NCI-H526 (cell line): ENCODE results near the gene HBE1.
"Not testable (repeated sequence)": the region's sequence is repeated elsewhere in the genome, so short reads cannot be mapped to it uniquely, and the experiment has no call there.

ENCODE experiments used
- DNase-seq, 2 experiments: peaks; one replicate each; lab custom pipeline; 2025; lab: John Stamatoyannopoulos, UW

The HBE1 gene

DNA sequence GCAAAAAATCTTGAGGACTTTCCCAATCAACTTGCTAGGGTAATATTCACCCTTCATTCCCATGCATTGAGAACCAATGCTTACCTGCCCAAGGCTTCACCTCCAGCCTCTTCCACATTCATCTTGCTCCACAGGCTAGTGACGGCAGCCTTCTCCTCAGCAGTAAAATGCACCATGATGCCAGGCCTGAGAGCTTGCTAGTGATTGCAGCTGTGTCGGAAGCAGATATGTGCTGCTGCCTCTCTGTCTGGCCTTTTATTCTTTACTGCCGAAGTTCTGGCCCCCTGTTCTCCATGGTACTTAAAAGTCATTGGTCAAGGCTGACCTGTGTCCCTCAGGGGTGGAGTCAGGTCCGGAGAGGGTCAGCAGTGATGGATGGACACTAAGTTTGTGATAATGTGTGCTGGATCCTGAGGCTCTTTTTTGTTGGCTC lies at the start of gene HBE1:
Gene HBE1 (minus strand): TSS at position 231 of the 433 bp plus-strand sequence. CDS start 55 bp downstream, at position 176.
- DNase-seq: no peak

DNA sequence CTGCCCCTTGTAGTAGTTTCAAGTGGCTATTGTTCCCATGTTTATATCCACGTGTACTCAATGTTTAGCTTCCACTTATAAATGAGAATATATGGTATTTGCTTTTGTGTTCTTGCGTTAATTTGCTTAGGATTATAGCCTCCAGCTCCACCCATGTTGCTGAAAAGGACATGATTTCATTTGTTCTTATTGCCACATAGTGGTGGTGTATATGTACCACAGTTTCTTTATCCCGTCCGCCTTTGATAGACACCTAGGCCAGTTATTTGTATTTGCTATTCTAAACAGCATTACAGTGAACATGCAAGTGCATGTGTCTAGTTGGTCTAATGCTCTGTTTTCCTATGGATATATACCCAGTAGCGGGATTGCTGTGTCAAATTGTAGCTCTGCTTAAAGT lies 47.5 kb upstream of the HBE1 start:
- DNase-seq: peak in 1 of 2 experiments; percentile 20

DNA sequence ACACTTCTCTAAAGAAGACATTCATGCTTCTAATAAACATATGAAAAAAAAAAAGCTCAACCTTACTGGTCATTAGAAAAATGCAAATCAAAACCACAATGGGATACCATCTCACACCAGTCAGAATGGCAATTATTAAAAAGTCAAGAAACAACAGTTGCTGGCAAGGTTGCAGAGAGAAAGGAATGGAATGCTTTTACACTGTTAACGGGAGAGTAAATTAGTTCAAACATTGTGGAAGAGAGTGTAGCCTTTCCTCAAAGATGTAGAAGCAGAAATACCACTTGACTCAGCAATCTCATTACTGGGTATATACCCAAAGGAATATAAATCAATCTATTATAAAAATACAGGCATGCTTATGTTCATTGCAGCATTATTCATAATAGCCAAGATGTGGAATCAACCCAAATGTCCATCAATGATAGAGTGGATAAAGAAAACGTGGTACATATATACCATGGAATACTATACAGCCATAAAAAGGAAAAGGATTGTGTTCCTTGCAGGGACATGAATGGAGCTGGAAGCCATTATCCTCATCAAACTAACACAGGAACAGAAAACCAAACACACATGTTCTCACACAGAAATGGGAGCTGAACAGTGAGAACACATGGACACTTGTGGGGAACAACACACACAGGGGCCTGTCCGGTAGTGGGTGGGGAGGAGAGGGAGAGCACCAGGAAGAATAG lies 43.7 kb upstream of the HBE1 start:
- not testable (repeated sequence) for DNase-seq

DNA sequence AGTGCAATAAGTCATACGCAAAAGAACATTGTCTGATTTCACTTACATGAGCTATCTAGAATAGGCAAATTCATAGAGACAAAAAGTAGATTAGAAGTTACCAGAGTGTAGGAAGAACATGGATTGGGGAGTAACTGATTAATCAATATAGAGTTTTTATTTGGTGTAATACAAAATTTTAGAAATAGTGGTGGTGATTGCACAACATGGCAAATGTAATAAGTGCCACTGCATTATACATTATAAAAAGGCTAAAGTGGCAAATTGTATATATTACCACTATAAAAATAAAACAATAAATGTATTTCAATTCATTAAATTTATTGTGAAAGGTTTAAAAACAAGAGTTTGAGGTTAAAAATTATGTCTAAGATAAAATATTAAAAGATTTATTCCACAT lies 40.7 kb upstream of the HBE1 start:
- no peak for DNase-seq

DNA sequence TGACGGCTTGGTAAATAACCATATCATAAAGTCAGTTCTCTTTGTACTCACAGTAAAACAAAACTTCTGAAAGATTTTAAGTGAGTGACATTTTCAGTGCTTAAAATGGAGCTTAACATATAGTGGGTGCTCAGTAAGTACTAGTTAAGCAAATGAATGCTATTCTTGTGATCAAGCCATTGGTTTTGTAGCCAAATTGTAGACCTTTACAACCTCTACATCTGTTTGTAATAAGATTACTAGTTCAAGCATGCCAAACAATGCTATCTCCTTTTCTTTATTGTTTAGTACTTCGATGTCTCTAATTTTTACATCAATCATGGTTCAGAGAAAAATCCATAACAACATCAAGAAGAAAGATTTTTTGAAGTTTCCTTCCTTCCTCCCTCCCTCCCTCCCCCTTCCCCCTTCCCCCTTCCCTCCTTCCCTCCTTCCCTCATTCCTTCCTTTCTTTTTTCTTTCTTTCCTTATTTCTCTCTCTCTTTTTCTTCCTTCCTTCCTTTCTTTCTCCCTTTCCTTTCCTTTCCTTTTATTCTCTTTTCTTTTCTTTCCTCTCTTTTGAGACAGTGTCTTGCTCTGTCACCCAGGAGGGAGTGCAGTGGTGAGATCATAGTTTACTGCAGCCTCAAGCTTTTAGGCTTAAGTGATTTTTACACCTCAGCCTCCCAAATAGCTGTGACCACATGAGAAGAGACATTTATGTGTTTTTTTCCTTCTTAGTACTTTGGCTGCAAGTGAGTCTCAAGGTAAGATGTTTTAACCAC lies 37.7 kb upstream of the HBE1 start:
- DNase-seq: no peak

DNA sequence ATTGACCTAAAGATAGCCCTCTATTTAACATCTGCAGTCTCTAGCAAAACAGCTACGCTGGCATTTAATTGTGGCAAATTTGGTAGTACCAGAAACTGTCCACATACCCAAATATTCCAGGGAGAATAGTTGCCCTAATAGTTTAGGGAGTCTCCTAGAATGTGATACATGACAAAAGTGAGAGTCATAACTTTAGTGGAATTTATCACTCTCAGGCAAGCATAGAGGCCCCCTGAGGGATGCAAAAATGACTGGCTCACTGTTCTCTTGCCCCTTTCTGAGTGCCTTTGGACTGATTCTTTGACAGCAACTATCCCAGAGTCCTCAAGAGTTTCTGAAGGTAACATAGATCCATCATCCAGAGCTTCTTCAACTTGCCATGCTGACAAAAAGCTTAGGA lies 34.3 kb upstream of the HBE1 start:
- no peak for DNase-seq

DNA sequence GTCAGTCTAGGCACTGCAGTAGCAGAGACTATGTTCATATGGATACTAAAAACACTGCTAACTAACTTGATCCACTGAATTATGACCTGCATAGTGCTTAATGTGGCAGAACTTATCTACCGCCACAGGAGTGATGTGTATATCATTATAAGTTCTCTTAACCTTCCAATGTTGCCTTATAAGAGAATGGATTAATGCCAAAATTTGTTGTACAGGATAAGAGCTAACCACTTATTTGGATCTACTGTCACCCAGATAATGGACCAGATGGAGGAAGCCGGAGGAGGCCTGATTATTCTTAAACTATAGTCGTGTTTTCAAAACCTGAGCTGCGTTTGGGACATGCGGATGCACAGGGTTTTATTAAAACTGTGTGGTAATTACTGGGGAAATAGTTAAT lies 33.9 kb upstream of the HBE1 start:
- DNase-seq: no peak

DNA sequence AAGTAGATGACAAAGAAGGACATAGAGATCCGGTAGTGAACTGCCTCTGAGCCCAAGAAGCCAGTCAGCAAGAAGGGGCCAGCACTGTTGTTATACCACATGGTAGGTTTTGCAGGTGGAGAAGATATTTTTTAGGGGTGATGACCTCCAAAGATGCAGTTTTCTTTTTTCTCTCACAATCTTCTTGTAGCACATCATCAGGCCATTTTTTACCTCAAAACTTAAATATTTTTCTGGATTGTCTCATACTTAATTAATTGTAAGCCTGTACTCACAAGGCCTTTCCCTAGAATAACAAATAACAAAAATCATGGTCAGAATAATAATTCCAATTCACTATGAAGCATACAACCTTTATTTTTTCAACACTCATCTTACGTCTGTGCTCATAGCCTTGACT lies 32.1 kb upstream of the HBE1 start, which contains the start of gene OR51B4:
Gene OR51B4 (minus strand): TSS at position 101 of the 400 bp plus-strand sequence. CDS start 0 bp downstream, at position 101.
- no peak for DNase-seq

DNA sequence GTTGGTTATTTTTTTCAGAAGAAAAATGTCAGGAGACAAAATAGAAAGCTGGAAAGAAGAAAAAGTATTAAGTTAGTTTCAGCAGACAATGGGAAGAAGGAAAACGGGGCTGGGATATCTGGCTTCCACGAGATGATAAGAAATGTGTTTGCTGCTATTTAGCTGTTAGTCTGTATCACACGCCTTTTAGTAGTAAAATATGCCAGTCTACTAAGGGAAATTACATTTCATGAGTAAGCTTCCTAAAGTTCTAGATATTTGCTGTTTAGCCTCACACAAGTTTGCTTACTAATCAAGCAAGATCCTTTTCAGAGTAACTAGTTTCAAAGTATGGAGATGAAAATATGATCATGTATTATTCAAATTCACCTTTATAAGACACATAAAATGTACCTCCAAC lies 30.5 kb upstream of the HBE1 start:
- DNase-seq: no peak

DNA sequence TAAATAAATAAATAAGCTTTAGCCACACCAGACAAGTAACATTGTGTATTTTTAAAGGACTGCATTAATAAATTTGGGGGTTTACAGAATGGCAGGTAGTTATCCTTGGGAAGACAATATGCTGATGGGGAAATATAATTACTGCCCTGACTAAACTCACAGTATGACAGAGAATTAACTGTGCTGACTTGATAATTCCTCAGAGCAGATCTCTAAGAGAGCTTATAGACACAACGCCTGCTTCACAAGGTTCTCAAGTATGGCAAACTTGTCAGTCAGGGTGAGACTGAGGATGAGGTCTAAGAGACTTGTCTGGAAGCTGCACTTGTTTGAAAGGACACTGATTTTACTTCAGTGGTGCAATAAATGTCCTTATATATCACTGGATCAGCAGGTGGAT lies 28.7 kb upstream of the HBE1 start:
- no peak for DNase-seq

DNA sequence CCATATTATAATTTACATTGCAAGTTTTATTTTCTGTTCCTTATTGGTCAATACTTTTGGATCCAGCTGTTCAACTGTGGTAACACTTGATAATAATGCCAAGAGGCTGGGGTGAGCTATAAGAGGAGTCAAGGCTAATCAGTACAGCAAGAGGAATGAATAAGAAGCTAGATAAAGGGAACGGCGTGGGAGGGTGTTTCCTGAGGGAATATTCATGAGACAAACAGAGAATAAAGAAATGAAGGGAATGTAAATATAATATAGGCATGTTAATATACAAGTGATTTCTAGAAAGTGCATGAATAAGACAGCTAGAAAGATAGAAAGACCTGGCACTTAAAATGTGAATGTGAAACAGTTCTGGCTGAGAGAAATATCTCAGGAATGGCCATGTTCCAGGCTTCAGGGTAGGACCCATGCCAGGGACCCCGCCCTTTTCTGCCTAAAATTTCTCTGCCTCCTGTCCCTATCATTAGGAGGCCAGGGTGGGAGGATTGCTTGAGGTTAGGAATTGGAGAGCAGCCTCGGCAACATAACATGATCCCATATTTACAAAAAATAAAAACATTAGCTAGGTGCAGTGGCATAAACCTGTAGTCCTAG lies 28.1 kb upstream of the HBE1 start:
- DNase-seq: no peak

DNA sequence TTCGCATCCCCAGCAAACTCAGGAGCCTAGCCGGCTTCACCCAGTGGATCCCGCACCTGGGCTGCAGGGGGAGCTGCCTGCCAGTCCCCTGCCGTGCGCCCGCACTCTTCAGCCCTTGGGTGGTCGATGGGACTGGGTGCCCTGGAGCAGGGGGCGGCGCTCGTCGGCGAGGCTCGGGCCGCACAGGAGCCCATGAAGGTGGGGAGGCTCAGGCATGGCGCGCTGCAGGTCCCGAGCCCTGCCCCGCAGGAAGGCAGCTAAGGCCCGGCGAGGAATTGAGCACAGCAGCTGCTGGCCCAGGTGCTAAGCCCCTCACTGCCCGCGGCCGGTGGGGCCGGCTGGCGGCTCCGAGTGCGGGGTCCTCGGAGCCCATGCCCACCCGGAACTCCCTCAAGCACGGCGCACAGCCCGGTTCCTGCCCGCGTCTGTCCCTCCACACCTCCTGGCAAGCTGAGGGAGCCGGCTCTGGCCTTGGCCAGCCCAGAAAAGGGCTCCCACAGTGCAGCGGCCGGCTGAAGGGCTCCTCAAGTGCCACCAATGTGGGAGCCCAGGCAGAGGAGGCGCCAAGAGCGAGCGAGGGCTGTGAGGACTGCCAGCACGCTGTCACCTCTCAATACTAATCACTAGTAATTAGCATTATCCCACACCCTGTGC lies 24.7 kb upstream of the HBE1 start:
- not testable (repeated sequence) for DNase-seq

DNA sequence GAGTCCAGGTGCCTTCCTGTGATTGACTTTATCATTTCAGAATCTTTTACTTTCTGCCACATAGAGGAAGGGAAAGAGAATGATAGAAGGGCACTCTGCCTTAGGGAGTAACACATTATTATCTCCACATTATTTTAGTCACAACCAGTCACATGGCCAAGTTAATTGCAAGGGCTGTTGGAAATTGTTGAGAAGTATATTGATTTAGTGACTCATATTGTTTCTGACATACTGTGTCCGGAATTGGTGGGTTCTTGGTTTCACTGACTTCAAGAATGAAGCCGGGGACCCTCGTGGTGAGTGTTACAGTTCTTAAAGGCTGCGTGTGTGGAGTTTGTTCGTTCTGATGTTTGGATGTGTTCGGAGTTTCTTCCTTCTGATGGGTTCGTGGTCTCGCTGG lies 23.3 kb upstream of the HBE1 start:
- no peak for DNase-seq

DNA sequence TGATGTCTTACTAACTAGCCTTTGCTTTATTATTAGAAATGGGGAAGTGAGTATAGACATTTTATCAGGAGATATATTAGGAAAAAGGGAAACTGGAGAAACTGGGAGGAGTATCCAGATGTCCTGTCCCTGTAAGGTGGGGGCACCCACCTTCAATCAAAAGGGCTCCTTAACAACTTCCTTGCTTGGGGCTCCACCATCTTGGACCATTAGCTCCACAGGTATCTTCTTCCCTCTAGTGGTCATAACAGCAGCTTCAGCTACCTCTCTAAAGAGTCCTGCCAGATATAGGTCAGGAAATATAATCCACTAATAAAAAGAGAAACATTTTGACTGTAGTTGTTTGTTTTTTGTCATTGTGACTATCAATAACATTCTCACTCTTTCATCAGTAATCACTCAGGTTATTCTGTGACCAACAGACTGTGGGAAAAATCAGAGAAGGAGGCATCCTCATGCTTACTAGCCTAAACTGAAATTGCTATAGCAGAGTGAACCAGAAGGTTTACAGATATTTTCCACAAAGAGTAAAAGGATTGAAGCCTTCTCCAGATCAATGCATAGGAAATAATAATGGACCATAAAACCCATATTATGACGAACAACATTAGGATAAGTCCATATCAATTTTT lies 21.6 kb upstream of the HBE1 start:
- peak in 1 of 2 experiments; percentile 30 for DNase-seq

DNA sequence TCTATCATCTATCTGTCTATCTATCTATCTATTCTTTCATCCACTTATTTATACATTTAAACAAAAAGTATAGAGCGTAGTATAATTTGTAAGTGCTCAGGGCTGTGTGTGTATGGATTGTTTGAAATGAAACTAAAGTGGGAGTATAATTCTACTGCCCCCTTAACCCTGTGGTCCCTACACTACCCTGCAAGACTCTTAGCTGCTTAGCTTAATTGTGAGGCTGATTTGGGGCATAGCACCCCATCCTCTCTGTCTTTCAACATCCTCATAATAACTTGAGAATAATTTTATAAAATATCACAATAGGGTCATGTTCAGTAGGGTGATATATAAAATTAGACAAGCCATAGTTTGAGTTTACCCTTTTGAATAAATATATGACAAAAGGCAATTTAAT lies 20.4 kb upstream of the HBE1 start:
- no peak for DNase-seq

DNA sequence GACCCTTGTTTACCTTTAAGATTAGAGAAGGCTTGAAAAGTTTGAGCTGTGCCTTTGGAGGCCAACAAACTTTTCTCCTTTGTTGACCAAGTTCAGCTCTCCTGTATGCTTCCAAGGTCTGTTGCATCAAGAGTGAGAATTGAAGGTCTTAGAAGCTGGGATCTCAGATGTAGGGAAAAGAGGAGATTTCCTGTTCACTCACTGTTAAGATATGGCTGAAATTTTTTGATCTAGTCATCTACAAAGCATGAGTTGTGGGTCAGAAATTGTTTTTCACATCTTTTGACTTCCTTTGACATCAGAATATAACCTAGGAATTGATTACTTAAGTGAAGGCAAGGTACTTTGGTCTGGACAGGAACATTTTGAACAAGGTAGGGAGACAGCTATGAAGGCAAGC lies 20.0 kb upstream of the HBE1 start:
- DNase-seq: no peak

DNA sequence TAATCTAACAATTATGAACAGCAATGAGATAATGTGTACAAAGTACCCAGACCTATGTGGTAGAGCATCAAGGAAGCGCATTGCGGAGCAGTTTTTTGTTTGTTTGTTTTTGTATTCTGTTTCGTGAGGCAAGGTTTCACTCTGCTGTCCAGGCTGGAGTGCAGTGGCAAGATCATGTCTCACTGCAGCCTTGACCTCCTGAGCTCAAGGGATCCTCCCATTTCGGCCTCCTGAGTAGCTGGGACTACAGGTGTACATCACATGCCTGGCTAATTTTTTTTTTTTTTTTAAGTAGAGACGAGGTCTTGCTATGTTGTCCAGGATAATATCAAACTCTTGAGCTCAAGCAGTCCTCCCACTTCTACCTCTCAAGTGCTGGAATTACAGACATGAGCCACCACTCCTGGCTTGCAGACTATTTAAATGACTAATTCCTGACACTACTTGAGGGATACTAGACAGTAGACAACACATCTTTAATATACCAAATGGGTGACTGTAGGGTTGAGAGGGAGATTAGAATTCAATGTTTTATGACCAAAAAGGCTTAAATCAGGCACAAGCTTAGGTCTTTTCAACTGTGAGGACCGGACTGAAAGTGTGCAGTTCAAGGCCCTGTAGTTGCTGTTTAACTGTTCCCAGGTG lies 19.3 kb upstream of the HBE1 start:
- no peak for DNase-seq

DNA sequence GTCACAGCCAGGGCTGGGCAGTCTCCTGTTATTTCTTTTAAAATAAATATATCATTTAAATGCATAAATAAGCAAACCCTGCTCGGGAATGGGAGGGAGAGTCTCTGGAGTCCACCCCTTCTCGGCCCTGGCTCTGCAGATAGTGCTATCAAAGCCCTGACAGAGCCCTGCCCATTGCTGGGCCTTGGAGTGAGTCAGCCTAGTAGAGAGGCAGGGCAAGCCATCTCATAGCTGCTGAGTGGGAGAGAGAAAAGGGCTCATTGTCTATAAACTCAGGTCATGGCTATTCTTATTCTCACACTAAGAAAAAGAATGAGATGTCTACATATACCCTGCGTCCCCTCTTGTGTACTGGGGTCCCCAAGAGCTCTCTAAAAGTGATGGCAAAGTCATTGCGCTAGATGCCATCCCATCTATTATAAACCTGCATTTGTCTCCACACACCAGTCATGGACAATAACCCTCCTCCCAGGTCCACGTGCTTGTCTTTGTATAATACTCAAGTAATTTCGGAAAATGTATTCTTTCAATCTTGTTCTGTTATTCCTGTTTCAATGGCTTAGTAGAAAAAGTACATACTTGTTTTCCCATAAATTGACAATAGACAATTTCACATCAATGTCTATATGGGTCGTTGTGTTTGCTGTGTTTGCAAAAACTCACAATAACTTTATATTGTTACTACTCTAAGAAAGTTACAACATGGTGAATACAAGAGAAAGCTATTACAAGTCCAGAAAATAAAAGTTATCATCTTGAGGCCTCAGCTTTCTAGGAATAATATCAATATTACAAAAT lies 18.6 kb upstream of the HBE1 start:
- no peak for DNase-seq

DNA sequence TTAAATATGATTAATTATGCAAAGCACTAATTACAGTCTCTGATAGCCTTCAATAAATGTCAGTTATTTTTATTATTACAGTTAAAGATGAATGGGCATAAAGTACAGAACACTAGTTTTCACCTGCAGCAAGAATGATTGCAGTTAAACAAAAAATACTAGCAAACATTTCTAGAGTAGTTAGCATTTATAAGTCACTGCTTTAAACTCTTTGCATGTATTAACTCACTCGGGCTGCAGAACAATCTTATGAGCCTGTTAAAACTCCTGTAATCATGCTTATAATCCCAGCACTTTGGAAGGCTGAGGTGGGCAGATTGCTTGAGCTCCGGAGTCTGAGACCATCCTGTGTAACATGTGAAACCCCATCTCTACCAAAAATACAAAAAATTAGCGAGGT lies 17.2 kb upstream of the HBE1 start:
- DNase-seq: no peak

DNA sequence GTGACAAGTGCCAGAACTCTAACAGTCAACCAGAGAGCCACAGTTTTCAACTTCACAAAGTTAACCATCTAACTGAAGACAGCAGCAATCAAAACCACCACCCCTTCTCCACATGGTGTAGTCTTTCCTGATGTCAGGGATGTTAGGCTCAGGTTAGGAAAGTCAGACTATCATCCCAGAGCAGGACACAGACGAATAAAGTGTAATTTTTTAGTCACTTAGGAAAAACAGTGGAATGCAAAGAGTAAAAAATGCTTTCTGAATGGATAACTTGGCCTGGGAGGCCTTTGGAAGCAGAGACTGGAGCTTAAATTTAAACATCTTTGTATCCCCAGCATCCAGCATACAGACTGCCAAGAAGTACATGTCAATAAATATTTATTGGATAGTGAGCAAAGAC lies 16.6 kb upstream of the HBE1 start:
- DNase-seq: no peak
